ENCODE measurements around the gene COL6A2.
"Not testable (repeated sequence)": the region's sequence is repeated elsewhere in the genome, so short reads cannot be mapped to it uniquely, and the experiment has no call there.

The COL6A2 gene

GRCh38 chr21:46069719-46070279 lies 28.1 kb upstream of the COL6A2 start:
- no peak for DNase-seq (ENCODE audit: low read depth)
- no peak for TF ChIP-seq CTCF (conservative IDR thresholded peaks at IDR 0.05; ENCODE audit: control insufficient read depth, insufficient read depth, low read depth, low read length)
- no peak overlapping the region for H3K4me3 ChIP-seq (ENCODE audit: control insufficient read depth, low read depth, low read length)

- no peak for DNase-seq (ENCODE audit: low read depth)
- no peak for TF ChIP-seq CTCF (conservative IDR thresholded peaks at IDR 0.05; ENCODE audit: control insufficient read depth, insufficient read depth, low read depth, low read length)
- no peak overlapping the region for H3K4me3 ChIP-seq (ENCODE audit: control insufficient read depth, low read depth, low read length)
Measured at GRCh38 chr21:46071082-46071481, 26.8 kb upstream of the COL6A2 start.

- not testable (repeated sequence) for H3K4me3 ChIP-seq (ENCODE audit: control insufficient read depth, low read depth, low read length); DNase-seq (ENCODE audit: low read depth)
Measured at GRCh38 chr21:46076724-46077123, 21.2 kb upstream of the COL6A2 start.

GRCh38 chr21:46077674-46078101 lies 20.2 kb upstream of the COL6A2 start:
- no peak for TF ChIP-seq CTCF (conservative IDR thresholded peaks at IDR 0.05; ENCODE audit: control insufficient read depth, insufficient read depth, low read depth, low read length)
- no peak for DNase-seq (ENCODE audit: low read depth)
- H3K4me3 ChIP-seq (ENCODE audit: control insufficient read depth, low read depth, low read length) = no peak overlapping the region

- TF ChIP-seq CTCF (conservative IDR thresholded peaks at IDR 0.05; ENCODE audit: control insufficient read depth, insufficient read depth, low read depth, low read length) = no peak
- no peak overlapping the region for H3K4me3 ChIP-seq (ENCODE audit: control insufficient read depth, low read depth, low read length)
- DNase-seq (ENCODE audit: low read depth) = peak; percentile 87
Measured at GRCh38 chr21:46078322-46078977, 19.5 kb upstream of the COL6A2 start.

GRCh38 chr21:46078978-46079351 lies 18.9 kb upstream of the COL6A2 start:
- peak; percentile 68 for DNase-seq (ENCODE audit: low read depth)
- no peak overlapping the region for H3K4me3 ChIP-seq (ENCODE audit: control insufficient read depth, low read depth, low read length)
- TF ChIP-seq CTCF (conservative IDR thresholded peaks at IDR 0.05; ENCODE audit: control insufficient read depth, insufficient read depth, low read depth, low read length) = no peak

- H3K4me3 ChIP-seq (ENCODE audit: control insufficient read depth, low read depth, low read length) = no peak overlapping the region
- TF ChIP-seq CTCF (conservative IDR thresholded peaks at IDR 0.05; ENCODE audit: control insufficient read depth, insufficient read depth, low read depth, low read length) = no peak
- peak; percentile 98 for DNase-seq (ENCODE audit: low read depth)
Measured at GRCh38 chr21:46079352-46080170, 18.4 kb upstream of the COL6A2 start.

Measured in fibroblast of mammary gland (primary cell).